HL-60 (cell line): Measurements from ENCODE around the gene EPS15.
"Not testable (repeated sequence)": the region's sequence is repeated elsewhere in the genome, so short reads cannot be mapped to it uniquely, and the experiment has no call there.

Experiments used
- DNase-seq, 2 experiments: peaks; one replicate each; pipeline ENCODE4 v3.0.0-alpha.2; 2010 to 2020; ENCODE audit warnings: low read depth in 1 of 2, low spot score in 1 of 2
- H3K27ac ChIP-seq: fragments of 250-450 bp; sonication (Bioruptor Pico); replicated peaks from 2 replicates; pipeline ENCODE4 v1.5.1; 2020; ENCODE audit warnings: mild to moderate bottlenecking, moderate library complexity
- H3K27me3 ChIP-seq: fragments of 250-450 bp; sonication (Bioruptor Pico); 2 replicates; pipeline ENCODE4 v1.5.1; 2021; ENCODE audit warnings: mild to moderate bottlenecking, moderate library complexity; ENCODE audit not compliant: insufficient read depth, poor library complexity, severe bottlenecking
- H3K4me3 ChIP-seq: replicated peaks from 2 replicates; pipeline ENCODE4 v1.5.1; 2011; ENCODE audit warnings: mild to moderate bottlenecking, control low read depth, low read length; ENCODE audit not compliant: insufficient read depth
- CTCF ChIP-seq: IDR thresholded peaks from one replicate; pipeline ENCODE4 v1.5.1; 2011; ENCODE audit warnings: low read length, control low read depth, inconsistent platforms; ENCODE audit not compliant: insufficient read depth
- GABPA ChIP-seq: IDR thresholded peaks from 2 replicates; pipeline ENCODE4 v1.6.1; 2012; ENCODE audit warnings: low read depth
- POLR2AphosphoS5 ChIP-seq: IDR thresholded peaks from 2 replicates; pipeline ENCODE4 v1.6.1; 2012; ENCODE audit warnings: low read depth
- REST ChIP-seq: IDR thresholded peaks from 2 replicates; pipeline ENCODE4 v1.6.1; 2012; ENCODE audit warnings: low read depth; ENCODE audit not compliant: insufficient replicate concordance
- SPI1 ChIP-seq: IDR thresholded peaks from 2 replicates; pipeline ENCODE4 v1.6.1; 2012; ENCODE audit warnings: low read depth, mild to moderate bottlenecking, borderline replicate concordance

EPS15 gene

GRCh38 chr1:51439053-51439452 is 80.0 kb downstream of the EPS15 start:
- H3K4me3 ChIP-seq: no peak overlapping the region
- TF ChIP-seq CTCF (no peak), POLR2AphosphoS5 (no peak), GABPA (no peak), REST (no peak), SPI1 (no peak)
- H3K27ac ChIP-seq: no peak overlapping the region
- DNase-seq: no peak
- no peaks in the 10 kb centered on the region for H3K27me3 ChIP-seq

GRCh38 chr1:51437391-51437790 is 81.7 kb downstream of the EPS15 start:
- not testable (repeated sequence) for H3K4me3 ChIP-seq, H3K27me3 ChIP-seq, H3K27ac ChIP-seq, DNase-seq

- H3K27me3 ChIP-seq: no peaks in the 10 kb centered on the region
- TF ChIP-seq REST (no peak), CTCF (no peak), GABPA (no peak), POLR2AphosphoS5 (no peak), SPI1 (no peak)
- H3K4me3 ChIP-seq: no peak overlapping the region
- no peak overlapping the region for H3K27ac ChIP-seq
- DNase-seq: no peak
Measured at GRCh38 chr1:51435878-51436277, 83.2 kb downstream of the EPS15 start.

- Histone ChIP-seq H3K27me3 (no peaks in the 10 kb centered on the region), H3K4me3 (no peak overlapping the region), H3K27ac (peak overlapping the region; percentile 38)
- TF ChIP-seq SPI1 (no peak), CTCF (no peak), REST (no peak), POLR2AphosphoS5 (no peak), GABPA (no peak)
- no peak for DNase-seq
Measured at GRCh38 chr1:51433972-51434510, 85.0 kb downstream of the EPS15 start.
